CD4-positive, alpha-beta T cell treated with Interleukin-4 for 4 hours (primary cell): ENCODE results near the gene CABP2.
"Not testable (repeated sequence)": the region's sequence is repeated elsewhere in the genome, so short reads cannot be mapped to it uniquely, and the experiment has no call there.

Experiments
- DNase-seq: peaks from one replicate; pipeline ENCODE4 v3.0.0-alpha.2; 2020

Gene CABP2

DNA sequence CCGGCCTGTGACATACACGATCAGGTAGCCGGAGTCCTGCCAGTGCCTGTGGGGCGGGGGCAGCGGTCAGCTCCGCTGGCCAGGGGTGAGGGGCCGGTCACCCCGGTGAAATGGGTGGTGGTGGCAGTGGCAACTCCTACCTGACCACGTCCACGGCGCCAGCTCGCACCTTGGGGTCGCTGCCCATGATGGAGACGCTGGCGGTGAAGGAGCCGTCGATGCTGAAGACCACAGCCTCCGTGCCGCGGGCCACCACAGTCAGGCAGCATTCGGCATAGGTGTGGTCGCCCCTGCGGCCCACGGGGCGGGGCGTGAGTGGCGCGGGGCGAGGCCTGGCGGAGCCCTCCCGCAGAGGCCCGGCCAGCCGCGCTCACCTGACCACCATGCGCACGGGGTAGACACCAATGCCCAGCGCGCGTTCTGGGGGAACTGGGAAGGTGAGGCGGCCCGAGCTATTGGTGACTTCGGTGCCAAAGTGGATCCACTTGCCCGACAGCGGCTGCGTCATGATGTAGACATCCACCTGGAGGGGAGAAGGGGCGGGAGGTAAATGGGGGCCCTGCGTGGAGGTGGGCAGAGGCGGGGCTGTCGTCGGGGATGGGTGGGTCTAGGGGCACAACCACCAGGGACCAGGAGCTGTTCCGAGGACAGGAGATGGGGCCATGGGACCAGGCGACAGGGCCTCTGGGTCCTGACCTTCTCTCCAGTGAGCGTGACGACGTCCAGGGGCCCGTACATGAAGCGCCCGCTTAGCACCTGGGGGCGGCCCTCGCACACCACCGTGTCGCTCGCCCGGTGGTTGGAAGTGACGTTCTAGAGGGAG lies 29.5 kb downstream of the CABP2 start:
- no peak for DNase-seq

GRCh38 chr11:67492801-67493547 lies 30.3 kb downstream of the CABP2 start:
- no peak for DNase-seq

DNA sequence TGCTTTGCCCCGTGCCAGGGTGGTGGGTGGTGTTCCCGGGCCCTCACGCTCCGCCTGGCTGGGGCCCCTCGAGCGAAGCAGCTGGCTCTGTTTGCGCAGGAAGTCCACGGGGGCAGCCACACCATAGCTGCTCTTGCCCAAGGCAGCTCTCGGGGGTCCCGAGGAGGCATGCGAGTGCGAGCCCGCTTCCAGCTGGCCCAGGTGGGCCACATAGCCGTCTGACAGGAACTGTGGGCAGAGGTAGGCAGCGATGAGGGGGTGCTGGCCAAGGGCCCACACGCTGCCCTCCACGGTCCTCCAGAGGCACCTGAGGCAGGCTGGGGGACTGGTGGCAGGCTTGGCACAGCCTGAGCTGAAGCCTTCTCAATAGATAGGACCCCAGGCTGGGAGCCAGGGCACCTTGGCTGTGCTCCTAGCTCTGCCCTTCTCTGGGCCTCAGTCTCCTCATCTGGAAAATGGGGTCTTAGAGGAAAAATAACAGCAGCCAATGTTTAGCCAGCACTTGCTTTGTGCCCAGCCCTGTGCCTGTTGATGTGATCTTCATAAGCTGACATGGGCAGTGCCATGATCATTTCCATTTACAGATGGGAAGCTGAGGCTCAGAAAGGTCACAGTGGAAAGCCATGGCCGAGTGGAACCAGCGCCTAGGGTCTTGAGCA lies 31.0 kb downstream of the CABP2 start:
- no peak for DNase-seq

DNA sequence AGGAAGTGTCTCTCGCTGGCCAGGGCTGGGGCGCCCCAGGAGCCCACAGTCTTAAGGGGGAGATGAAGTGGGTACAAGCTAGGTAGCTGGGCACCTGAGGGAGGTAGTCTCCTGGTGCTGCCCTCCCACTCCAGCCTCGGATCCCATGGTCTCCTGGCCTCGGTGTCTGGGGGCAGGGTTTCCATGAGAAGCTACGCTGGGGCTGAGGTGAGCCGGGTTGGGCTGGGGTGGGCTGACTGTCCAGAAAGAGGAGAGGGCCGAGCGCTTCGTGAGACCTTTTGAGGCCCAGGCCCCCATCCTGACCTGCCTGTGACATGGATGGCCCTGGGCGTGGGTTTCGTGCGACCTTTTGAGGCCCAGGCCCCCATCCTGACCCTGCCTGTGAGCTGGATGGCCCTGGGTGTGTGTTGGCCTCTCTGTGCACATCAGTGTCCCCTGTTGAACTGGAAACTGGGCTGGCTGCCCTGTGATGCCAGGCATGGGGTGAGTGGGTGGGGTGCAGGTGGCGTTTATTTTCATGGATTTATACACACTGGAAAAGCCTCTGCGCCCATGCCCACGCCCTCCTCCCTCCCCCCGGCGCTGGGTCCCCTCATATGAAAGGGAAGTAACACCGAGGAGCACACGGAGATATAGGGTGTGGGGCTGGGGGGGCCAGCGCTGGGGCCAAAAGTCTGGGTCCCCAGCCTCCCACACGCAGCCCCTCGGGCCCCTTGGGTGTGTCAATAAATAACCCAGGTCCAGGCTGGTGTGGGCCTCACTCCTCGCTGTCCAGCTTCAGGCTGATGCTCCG lies 31.8 kb downstream of the CABP2 start:
- no peak for DNase-seq

- DNase-seq, result no peak
Measured at GRCh38 chr11:67490727-67491065, 32.5 kb downstream of the CABP2 start.

DNA sequence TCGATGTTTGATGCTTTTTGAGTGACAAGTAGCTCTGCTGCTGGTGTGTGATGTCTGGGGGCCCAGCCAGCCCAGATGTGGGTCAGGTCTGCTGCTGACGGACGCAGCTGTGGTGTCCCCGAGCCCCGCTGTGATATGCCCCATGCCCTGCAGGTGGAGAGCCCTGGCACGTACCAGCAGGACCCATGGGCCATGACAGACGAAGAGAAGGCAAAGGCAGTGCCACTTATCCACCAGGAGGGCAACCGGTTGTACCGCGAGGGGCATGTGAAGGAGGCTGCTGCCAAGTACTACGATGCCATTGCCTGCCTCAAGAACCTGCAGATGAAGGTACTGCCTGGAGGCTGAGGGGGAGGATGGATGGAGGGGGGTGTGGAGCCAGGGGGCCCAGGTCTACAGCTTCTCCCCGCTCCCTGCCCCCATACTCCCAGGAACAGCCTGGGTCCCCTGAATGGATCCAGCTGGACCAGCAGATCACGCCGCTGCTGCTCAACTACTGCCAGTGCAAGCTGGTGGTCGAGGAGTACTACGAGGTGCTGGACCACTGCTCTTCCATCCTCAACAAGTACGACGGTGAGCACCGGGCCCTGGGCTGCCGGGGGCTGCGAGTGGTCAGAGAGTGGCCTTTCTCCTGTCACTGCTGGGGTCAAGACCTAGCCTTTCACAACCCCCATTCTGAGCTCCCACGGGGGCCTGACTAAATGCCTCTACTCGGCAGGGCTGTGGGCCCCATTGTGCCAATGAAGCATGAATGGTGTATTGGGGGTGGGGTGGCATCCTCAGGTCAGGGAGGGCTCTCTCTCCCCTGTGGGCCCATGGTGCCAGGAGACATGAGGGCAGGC lies 33.1 kb downstream of the CABP2 start:
- no peak for DNase-seq

GRCh38 chr11:67489203-67489884 lies 33.9 kb downstream of the CABP2 start:
- no peak for DNase-seq

DNA sequence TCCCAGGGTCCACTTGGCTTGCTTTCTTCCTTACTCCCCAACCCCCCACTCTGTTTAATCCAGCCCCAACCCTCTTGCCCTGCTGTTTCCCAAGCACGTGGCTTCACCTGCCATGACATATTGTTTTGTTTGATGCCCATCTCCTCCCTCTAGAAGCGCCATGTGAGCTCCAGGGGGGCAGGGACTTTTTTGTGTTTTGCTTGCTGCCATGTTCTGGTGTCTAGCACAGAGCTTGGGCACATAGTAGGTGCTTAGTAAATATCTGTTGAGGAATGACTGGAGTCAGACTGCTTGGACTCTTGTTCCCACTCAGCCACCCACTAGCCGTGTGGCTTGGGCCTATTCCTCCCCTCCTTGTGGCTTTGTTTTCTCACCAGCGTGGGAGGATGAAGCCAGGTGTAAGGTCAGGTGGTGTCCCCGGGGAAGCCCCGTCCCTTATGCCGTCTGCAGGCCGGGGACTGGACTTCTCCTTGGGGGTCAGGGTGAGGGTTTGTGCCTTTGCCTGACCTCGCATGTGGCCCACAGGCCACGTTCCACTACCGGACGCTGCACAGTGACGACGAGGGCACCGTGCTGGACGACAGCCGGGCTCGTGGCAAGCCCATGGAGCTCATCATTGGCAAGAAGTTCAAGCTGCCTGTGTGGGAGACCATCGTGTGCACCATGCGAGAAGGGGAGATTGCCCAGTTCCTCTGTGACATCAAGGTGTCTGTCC lies 36.6 kb downstream of the CABP2 start:
- no peak for DNase-seq

- DNase-seq, result peak; percentile 54
Measured at GRCh38 chr11:67485873-67486361, 37.3 kb downstream of the CABP2 start.

DNA sequence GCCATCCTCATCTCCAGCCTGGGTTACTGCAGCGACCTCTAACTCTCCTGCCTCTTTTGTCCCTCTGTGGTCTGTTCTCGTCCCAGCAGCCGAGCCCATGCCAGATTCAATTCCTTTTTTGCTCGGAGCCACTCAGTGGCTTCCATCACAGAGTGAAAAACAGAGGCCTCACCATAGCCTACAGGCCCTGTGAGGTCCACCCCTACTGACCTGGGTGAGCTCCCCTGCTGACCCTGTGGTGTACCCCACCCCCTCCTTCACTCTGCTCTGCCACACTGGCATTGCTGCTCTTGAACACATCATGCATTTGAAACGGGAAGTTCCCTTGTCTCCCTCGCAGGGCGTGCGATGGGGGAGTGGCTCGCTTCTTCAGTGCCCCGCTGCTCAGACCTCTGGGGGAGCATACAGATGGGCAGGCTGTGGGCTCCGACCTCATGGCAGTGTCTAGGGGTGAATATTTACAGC lies 38.4 kb downstream of the CABP2 start:
- DNase-seq, result peak; percentile 62

DNA sequence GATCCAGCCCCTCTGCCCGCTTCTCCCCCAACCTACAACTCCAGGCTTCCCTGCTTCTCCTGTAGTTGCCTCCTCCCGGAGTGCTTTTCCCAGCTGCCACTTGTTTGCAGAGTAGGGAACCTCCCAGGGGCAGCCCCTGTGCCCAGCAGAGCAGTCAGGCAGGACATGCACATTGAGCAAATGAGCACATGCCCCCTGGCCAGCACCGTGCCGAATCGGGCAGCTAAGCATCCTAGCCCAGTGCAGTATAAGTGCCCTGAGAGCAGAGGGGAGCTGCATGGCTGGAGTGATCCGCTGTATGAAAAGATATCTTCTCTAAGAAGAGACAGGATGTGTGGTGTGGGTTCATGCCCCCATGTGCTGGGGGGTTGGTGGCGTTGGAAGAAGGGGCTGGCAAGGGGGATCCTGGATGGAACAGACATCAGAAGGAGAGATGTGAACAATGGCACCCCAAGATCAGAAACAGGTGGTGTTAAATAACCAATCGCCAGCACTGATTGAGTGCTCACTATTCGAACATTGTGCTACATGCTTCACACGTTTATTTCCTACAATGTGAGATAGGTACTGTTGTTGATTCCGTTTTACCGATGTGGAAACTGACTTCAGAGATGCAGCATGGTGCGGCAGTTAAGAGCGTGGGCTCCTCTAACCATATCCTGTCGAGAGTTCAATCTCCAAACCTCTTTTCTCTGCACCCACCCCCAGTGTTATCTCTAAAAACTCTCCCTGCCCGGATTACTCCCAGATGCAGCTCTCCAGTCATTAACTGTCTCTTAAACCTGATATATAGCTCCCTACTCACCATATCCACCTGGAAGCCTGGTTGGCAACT lies 39.2 kb downstream of the CABP2 start:
- peak; percentile 51 for DNase-seq

GRCh38 chr11:67482827-67483798 lies 40.1 kb downstream of the CABP2 start, which contains the start of gene AIP:
AIP (plus strand) TSS chr11:67483026; CDS start chr11:67483159, 133 bp downstream.
- peak; percentile 98 for DNase-seq

DNA sequence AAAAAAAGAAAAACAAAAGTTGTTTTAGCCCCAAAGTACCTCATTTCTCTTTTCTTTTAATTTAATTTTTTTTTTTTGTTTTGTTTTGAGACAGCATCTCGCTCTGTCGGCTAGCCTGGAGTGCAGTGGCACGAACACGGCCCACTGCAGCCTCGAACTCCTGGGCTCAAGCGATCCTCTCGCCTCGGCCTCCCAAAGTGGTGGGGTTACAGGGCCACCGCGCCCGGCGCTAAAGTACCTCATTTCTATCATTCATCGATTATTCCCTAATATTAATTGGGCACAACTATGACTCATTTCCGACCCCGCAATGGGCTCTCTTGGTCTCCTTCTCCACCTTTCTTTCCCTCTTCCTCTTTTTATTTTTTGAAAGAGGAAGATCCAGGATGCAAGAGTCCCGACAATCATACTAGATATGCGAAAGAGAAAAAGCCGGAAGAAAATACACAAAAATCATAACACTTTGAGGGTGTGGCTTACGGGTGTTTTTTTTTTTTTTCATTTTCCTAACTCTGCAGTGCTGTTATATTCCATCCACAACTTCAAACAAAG lies 40.9 kb downstream of the CABP2 start:
- DNase-seq, result peak; percentile 45

DNA sequence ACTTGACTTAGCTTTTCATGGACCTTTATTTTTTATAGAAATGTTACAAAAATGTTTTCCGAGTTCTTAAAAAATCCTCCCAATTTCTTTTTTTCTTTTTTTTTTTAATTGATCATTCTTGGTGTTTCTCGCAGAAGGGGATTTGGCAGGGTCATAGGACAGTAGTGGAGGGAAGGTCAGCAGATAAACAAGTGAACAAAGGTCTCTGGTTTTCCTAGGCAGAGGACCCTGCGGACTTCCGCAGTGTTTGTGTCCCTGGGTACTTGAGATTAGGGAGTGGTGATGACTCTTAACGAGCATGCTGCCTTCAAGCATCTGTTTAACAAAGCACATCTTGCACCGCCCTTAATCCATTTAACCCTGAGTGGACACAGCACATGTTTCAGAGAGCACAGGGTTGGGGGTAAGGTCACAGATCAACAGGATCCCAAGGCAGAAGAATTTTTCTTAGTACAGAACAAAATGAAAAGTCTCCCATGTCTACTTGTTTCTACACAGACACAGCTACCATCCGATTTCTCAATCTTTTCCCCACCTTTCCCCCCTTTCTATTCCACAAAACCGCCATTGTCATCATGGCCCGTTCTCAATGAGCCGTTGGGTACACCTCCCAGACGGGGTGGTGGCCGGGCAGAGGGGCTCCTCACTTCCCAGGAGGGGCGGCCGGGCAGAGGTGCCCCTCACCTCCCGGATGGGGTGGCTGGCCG lies 45.7 kb downstream of the CABP2 start:
- not testable (repeated sequence) for DNase-seq

DNA sequence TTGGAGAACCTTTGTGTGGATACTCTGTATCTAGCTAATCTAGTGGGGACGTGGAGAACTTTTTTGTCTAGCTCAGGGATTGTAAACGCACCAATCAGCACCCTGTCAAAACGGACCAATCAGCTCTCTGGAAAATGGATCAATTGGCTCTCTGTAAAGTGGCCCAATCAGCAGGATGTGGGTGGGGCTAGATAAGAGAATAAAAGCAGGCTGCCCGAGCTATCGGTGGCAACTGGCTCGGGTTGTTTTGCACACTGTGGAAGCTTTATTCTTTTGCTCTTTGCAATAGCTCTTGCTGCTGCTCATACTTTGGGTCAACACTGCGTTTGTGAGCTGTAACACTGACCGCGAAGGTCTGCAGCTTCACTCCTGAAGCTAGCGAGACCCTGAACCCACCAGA lies 46.6 kb downstream of the CABP2 start:
- not testable (repeated sequence) for DNase-seq

GRCh38 chr11:67472882-67473281 lies 50.4 kb downstream of the CABP2 start:
- no peak for DNase-seq
